WTC11 (cell line): Measurements from ENCODE around the gene TRIM58. TPM values are rescaled to one million over a fixed set of nuclear protein-coding genes. Genes with fewer than 3 reads are reported as not detected.

Source experiments
- ATAC-seq: fragments of 200-7000 bp; cut with Tn5 transposase; 2 replicates; pipeline ENCODE4 v1.10.0; 2021; ENCODE audit warnings: mild to moderate bottlenecking, moderate library complexity
- CTCF ChIA-PET: fragments of 300-600 bp; sonication (Branson Sonifier 250); formaldehyde crosslinking; loops from one replicate; lab custom pipeline; 2021; ENCODE audit warnings: antibody characterized with exemption; lab: Charles Lee
- POLR2A ChIA-PET: fragments of 350-600 bp; sonication (Branson Sonifier 250); formaldehyde crosslinking; loops from one replicate; lab custom pipeline; 2021; ENCODE audit warnings: antibody characterized with exemption; lab: Charles Lee
- DNase-seq: peaks from one replicate; pipeline ENCODE4 v3.0.0; 2021; ENCODE audit warnings: low spot score
- H3K27ac Mint-ChIP-seq: 2 replicates; pipeline ENCODE4 v1.8.0; 2021; ENCODE audit warnings: mixed read lengths
- H3K27me3 Mint-ChIP-seq: 2 replicates; pipeline ENCODE4 v1.8.0; 2021; ENCODE audit warnings: low read depth, mild to moderate bottlenecking, moderate library complexity, mixed read lengths
- H3K36me3 Mint-ChIP-seq: 2 replicates; pipeline ENCODE4 v1.8.0; 2021; ENCODE audit warnings: mixed read lengths
- H3K4me1 Mint-ChIP-seq: 2 replicates; pipeline ENCODE4 v1.8.0; 2022; ENCODE audit warnings: mixed read lengths
- H3K4me3 Mint-ChIP-seq: 2 replicates; pipeline ENCODE4 v1.8.0; 2021; ENCODE audit warnings: mild to moderate bottlenecking, moderate library complexity, mixed read lengths
- H3K9me3 Mint-ChIP-seq: 2 replicates; pipeline ENCODE4 v1.8.0; 2021; ENCODE audit warnings: mixed read lengths
- ATF6 ChIP-seq: sonication (generic); formaldehyde crosslinking; IDR thresholded peaks from 2 replicates; pipeline ENCODE4 v1.8.1; 2023; ENCODE audit warnings: mild to moderate bottlenecking, missing genetic modification reagents
- CTCF ChIP-seq: fragments of 200-600 bp; IDR thresholded peaks from 2 replicates; pipeline ENCODE4 v1.8.0; 2022; ENCODE audit warnings: antibody characterized with exemption
- E2F1 ChIP-seq: sonication (generic); formaldehyde crosslinking; IDR thresholded peaks from 2 replicates; pipeline ENCODE4 v1.8.0; 2022; ENCODE audit warnings: mild to moderate bottlenecking, missing genetic modification reagents
- ELF4 ChIP-seq: sonication (generic); formaldehyde crosslinking; IDR thresholded peaks from 2 replicates; pipeline ENCODE4 v1.8.1; 2022; ENCODE audit warnings: low read depth, mild to moderate bottlenecking, moderate library complexity, missing genetic modification reagents
- ESRRA ChIP-seq: sonication (generic); formaldehyde crosslinking; IDR thresholded peaks from 2 replicates; pipeline ENCODE4 v1.8.1; 2022; ENCODE audit warnings: mild to moderate bottlenecking, missing genetic modification reagents, borderline replicate concordance
- ETV6 ChIP-seq: sonication (generic); formaldehyde crosslinking; IDR thresholded peaks from 2 replicates; pipeline ENCODE4 v1.8.1; 2022; ENCODE audit warnings: mild to moderate bottlenecking, missing genetic modification reagents
- HMGA2 ChIP-seq: fragments of 250-450 bp; sonication (Bioruptor Pico); IDR thresholded peaks from 2 replicates; pipeline ENCODE4 v1.4.0; 2021; ENCODE audit warnings: mild to moderate bottlenecking, moderate library complexity
- NFATC4 ChIP-seq: fragments of 250-450 bp; sonication (Bioruptor Pico); IDR thresholded peaks from 2 replicates; pipeline ENCODE4 v1.9.0; 2021; ENCODE audit warnings: mild to moderate bottlenecking
- NFE2L1 ChIP-seq: sonication (generic); formaldehyde crosslinking; IDR thresholded peaks from 2 replicates; pipeline ENCODE4 v1.8.1; 2023; ENCODE audit warnings: missing genetic modification reagents
- NFYB ChIP-seq: sonication (generic); formaldehyde crosslinking; conservative IDR thresholded peaks from 2 replicates; pipeline ENCODE4 v1.8.0; 2022; ENCODE audit warnings: low read depth, missing genetic modification reagents
- NR2C2 ChIP-seq: sonication (generic); formaldehyde crosslinking; IDR thresholded peaks from 2 replicates; pipeline ENCODE4 v1.8.0; 2022; ENCODE audit warnings: mild to moderate bottlenecking, missing genetic modification reagents
- TEAD1 ChIP-seq: sonication (generic); formaldehyde crosslinking; IDR thresholded peaks from 2 replicates; pipeline ENCODE4 v1.8.0; 2022; ENCODE audit warnings: mild to moderate bottlenecking, missing genetic modification reagents
- TEAD4 ChIP-seq: sonication (generic); formaldehyde crosslinking; IDR thresholded peaks from 2 replicates; pipeline ENCODE4 v1.8.0; 2022; ENCODE audit warnings: mild to moderate bottlenecking, missing genetic modification reagents
- ZNF396 ChIP-seq: fragments of 250-450 bp; sonication (Bioruptor Pico); IDR thresholded peaks from 2 replicates; pipeline ENCODE4 v1.8.0; 2021; ENCODE audit warnings: mild to moderate bottlenecking, moderate library complexity, borderline replicate concordance
- ZNF512 ChIP-seq: sonication (generic); formaldehyde crosslinking; IDR thresholded peaks from 2 replicates; pipeline ENCODE4 v1.8.1; 2022; ENCODE audit warnings: missing genetic modification reagents, borderline replicate concordance
- ZNF532 ChIP-seq: fragments of 250-450 bp; sonication (Bioruptor Pico); IDR thresholded peaks from 2 replicates; pipeline ENCODE4 v1.9.0; 2021; ENCODE audit warnings: mild to moderate bottlenecking, borderline replicate concordance
- total RNA-seq: library from RNA; stranded (reverse); gene quantifications from 3 replicates; pipeline ENCODE4 v1.2.3, GENCODE V29; 2021
- TF ChIP-seq, protein P1 (sequence below): sonication (generic); formaldehyde crosslinking; conservative IDR thresholded peaks from 2 replicates; pipeline ENCODE4 v1.8.1; 2022; ENCODE audit warnings: mild to moderate bottlenecking, missing genetic modification reagents
- TF ChIP-seq, protein P2 (sequence below): sonication (generic); formaldehyde crosslinking; IDR thresholded peaks from 2 replicates; pipeline ENCODE4 v1.8.1; 2022; ENCODE audit warnings: mild to moderate bottlenecking, missing genetic modification reagents, moderate library complexity, borderline replicate concordance
- TF ChIP-seq, protein P3 (sequence below): sonication (generic); formaldehyde crosslinking; IDR thresholded peaks from 2 replicates; pipeline ENCODE4 v1.8.1; 2023; ENCODE audit warnings: mild to moderate bottlenecking, missing genetic modification reagents, moderate library complexity
- TF ChIP-seq, protein P4 (sequence below): fragments of 250-450 bp; sonication (Bioruptor Pico); IDR thresholded peaks from 2 replicates; pipeline ENCODE4 v1.9.0; 2021; ENCODE audit warnings: moderate library complexity, mild to moderate bottlenecking, inconsistent platforms, borderline replicate concordance

Gene TRIM58
- total RNA-seq, 1 experiment from 2014 or later: 1.0 TPM

- TF ChIP-seq ZNF532: no peak
- TF ChIP-seq, protein P1, sequence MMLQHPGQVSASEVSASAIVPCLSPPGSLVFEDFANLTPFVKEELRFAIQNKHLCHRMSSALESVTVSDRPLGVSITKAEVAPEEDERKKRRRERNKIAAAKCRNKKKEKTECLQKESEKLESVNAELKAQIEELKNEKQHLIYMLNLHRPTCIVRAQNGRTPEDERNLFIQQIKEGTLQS (CRISPR knock-in tag): no peak
- TF ChIP-seq ZNF512 (CRISPR knock-in tag): no peak
- TF ChIP-seq ELF4 (CRISPR knock-in tag): no peak
- TF ChIP-seq, protein P2, sequence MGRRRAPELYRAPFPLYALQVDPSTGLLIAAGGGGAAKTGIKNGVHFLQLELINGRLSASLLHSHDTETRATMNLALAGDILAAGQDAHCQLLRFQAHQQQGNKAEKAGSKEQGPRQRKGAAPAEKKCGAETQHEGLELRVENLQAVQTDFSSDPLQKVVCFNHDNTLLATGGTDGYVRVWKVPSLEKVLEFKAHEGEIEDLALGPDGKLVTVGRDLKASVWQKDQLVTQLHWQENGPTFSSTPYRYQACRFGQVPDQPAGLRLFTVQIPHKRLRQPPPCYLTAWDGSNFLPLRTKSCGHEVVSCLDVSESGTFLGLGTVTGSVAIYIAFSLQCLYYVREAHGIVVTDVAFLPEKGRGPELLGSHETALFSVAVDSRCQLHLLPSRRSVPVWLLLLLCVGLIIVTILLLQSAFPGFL (CRISPR knock-in tag): no peak
- TF ChIP-seq, protein P3, sequence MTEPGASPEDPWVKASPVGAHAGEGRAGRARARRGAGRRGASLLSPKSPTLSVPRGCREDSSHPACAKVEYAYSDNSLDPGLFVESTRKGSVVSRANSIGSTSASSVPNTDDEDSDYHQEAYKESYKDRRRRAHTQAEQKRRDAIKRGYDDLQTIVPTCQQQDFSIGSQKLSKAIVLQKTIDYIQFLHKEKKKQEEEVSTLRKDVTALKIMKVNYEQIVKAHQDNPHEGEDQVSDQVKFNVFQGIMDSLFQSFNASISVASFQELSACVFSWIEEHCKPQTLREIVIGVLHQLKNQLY: no peak
- TF ChIP-seq, protein P4, sequence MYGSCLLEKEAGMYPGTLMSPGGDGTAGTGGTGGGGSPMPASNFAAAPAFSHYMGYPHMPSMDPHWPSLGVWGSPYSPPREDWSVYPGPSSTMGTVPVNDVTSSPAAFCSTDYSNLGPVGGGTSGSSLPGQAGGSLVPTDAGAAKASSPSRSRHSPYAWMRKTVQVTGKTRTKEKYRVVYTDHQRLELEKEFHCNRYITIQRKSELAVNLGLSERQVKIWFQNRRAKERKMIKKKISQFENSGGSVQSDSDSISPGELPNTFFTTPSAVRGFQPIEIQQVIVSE (CRISPR knock-in tag): no peak
- TF ChIP-seq, all 79 proteins: peak for 0
These were observed 8.6 kb upstream of the TRIM58 start (continued) for GRCh38 chr1:247848346-247848745.

- peaks cover 29% of the 10 kb centered on the region for H3K9me3 Mint-ChIP-seq
- DNase-seq: no peak
- POLR2A ChIA-PET: no interaction called here
- TF ChIP-seq ESRRA (CRISPR knock-in tag): no peak
- TF ChIP-seq NR2C2 (CRISPR knock-in tag): no peak
- no peak for TF ChIP-seq ATF6 (CRISPR knock-in tag)
- no peak for TF ChIP-seq ETV6 (CRISPR knock-in tag)
- TF ChIP-seq NFE2L1 (CRISPR knock-in tag): no peak
- TF ChIP-seq NFATC4: no peak
- TF ChIP-seq ZNF396: no peak
- TF ChIP-seq E2F1 (CRISPR knock-in tag): no peak
- TF ChIP-seq, protein P2 (CRISPR knock-in tag): no peak
- no peak for TF ChIP-seq TEAD4 (CRISPR knock-in tag)
- TF ChIP-seq CTCF: no peak
- TF ChIP-seq TEAD1: no peak
- no peak for TF ChIP-seq NFYB (CRISPR knock-in tag)
- TF ChIP-seq HMGA2 (CRISPR knock-in tag): no peak
- TF ChIP-seq, all 79 proteins: peak for 0
- Mint-ChIP-seq H3K36me3 (peaks cover 10% of the 10 kb centered on the region), H3K27me3 (no peaks in the 10 kb centered on the region; the same call in none of the 2 replicates), H3K27ac (no peak overlapping the region), H3K4me3 (no peak overlapping the region), H3K4me1 (no peaks in the 10 kb centered on the region)
- CTCF ChIA-PET: no interaction called here
- no peak for ATAC-seq
These were observed 7.4 kb upstream of the TRIM58 start for GRCh38 chr1:247849616-247850015.
